GM19238 (cell line): ENCODE results near the gene HELZ2.
"Not testable (repeated sequence)": the region's sequence is repeated elsewhere in the genome, so short reads cannot be mapped to it uniquely, and the experiment has no call there.

Experiments used
- DNase-seq: peaks from one replicate; pipeline ENCODE4 v3.0.0; 2011; ENCODE audit warnings: low spot score; ENCODE audit not compliant: insufficient read length

Gene HELZ2

DNA sequence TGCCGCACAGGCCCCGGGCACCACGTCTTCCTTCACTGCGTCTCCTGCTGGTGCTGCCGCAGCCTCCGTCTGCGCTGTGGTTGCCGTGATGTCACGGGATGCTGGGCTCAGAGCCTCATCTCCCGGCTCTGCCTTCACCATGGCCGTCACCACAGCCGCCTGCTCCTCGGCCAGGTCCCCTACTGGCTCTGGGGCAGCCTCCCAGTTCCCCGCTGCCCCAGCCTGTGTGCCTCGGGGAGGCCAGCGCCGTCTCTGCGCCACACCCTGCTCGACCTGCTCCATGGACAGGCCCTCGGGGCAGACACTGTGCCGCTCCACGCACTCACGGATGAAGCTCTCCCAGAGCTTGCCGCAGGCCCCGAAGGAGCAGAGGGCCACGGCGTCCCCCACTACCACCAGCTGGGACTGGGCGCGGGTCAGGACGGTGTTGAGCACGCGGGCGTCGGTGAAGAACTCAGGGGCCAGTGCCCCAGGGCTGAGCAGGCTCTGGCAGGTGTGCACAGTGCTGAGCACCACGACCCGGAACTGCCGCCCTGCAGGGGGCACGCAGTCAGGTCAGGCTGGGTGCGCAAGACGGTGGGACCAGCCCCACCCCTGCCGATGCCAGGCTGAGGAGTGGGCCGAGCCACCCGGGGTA lies 8.2 kb downstream of the HELZ2 start:
- DNase-seq: no peak

GRCh38 chr20:63565021-63565698 lies 8.9 kb downstream of the HELZ2 start:
- no peak for DNase-seq

DNA sequence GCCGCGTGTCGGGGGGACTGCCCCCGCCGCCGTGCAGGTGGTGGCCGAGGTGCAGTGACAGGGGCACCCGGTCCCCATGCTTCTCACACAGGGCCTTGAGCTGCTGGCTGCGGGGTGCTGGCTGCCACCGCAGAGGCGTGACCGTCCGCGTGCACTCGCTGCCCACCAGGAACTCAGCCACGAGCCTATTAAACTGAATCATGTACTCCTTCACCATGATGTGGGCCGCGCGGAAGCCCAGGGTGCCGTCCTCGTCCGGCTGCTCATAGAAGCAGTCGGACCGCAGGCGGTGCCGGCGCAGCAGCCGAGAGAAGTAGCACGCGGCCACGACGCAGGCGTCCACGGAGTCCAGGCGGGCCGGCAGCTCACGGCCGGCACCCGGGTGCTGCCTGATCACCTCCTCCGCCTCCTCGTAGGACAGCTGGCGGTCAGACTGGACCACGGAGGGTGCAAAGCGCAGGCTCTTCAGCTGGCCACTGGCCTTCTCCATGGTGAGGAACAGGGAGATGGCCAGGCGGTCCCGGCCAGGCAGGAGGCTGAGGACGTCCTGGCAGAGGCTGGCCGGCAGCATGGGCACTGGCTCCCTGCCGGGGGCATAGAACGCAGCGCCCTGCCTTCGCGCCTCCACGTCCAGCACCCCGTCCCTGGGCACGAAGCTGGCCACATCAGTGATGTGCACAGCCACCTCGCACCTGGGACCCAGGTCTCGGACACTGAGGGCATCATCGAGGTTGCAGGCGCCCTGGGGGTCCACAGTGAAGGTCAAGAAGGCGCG lies 9.8 kb downstream of the HELZ2 start:
- no peak for DNase-seq

DNA sequence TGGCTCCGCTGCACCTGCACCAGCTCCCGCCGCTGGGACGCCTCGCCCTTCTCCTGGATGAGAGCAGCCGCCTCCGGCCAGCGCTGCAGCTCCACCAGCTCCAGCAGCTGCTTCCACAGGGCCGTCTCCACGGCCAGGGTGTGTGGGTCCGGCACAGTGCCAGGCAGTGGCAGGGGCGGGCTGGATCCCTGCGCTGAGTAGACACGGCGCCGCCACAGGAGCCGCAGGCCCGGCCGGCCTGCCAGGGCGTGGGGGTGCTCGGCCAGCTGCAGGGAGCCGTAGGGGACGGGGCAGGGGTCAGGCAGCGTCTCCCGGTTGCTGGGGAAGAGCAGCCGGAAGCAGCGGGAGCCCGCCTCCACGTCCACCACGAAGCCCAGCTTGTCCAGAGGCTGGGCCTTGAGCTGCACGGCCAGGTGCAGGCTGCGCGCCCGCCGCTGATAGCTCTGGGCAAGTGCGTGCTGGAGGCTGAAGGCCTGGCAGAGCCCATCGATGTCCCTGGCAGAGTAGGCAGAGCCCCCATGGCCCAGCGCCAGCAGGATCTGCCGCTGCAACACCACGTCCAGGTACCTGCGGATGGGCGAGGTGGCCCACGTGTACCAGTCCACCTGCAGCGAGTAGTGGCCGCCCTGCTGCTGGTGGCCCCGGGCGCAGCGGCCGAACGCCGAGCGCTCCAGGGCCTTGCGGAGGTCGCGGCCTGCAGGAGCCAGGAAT lies 10.7 kb downstream of the HELZ2 start:
- no peak for DNase-seq

DNA sequence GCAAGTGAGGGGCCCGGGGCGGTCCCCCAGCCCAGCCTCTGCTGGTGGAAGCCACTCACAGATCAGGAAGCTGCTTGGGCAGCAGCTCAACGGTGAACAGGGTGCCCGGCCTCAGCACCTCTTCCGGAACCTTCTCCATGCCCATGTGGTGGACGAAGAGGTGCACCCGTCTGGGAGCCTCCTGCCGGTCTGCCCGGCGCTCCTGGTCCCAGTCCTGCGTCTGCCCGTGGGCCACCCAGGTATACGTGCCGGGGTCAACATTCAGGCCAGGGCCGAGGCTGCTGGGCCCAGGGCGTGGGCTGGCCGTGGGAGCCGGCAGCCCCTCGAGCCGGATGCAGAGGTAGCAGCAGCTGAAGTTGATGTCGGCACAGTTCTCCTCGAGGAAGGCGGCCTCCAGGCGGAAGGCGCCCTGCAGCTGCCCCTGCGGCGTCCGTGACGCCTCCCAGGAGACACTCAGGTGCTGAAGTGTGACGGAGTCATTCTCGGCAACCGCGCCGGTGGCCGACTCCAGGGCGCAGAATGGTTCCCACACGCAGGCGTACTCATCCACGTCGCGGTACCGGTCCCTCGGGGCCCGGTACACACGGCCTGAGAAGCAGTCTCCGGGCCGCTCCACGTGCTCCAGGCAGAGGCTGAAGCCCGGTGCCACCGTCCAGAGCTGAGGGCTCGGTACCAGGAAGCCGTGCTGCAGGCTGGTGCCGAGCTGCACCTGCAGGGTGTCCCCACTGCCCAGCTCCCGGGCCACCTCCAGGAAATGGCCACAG lies 11.4 kb downstream of the HELZ2 start:
- DNase-seq: no peak

- DNase-seq: no peak
These were observed 12.2 kb downstream of the HELZ2 start for GRCh38 chr20:63561624-63562396.

GRCh38 chr20:63560856-63561609 lies 13.0 kb downstream of the HELZ2 start:
- DNase-seq: no peak

- no peak for DNase-seq
These were observed 13.7 kb downstream of the HELZ2 start for GRCh38 chr20:63560333-63560805.

DNA sequence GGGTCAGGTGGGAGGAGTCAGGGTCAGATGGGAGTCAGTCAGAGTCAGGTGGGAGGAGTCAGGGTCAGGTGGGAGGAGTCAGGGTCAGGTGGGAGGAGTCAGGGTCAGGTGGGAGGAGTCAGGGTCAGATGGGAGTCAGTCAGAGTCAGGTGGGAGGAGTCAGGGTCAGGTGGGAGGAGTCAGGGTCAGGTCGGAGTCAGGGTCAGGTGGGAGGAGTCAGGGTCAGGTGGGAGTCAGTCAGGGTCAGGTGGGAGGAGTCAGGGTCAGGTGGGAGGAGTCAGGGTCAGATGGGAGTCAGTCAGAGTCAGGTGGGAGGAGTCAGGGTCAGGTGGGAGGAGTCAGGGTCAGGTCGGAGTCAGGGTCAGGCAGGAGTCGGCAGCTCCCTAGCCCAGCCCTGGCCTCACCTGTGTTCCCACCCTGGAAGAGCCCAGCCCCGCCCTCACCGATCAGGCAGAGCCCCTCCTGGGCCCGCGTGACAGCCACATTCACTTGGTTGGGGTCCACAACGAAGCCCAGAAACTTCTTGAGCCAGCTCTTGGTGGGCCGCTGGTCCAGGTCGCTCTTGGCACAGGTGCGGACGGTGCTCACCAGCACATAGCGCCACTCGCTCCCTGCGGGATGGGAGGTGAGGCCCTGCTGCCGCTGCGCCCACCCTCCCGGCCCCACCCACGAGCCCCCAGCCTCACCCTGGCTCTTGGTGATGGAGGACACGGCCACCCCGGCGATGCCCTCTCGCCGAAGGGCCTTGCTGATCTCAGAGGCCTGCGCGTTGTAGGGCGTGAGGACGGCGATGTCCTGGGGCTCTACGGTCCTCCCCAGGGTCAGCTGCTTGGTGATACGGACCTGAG lies 14.3 kb downstream of the HELZ2 start:
- not testable (repeated sequence) for DNase-seq

DNA sequence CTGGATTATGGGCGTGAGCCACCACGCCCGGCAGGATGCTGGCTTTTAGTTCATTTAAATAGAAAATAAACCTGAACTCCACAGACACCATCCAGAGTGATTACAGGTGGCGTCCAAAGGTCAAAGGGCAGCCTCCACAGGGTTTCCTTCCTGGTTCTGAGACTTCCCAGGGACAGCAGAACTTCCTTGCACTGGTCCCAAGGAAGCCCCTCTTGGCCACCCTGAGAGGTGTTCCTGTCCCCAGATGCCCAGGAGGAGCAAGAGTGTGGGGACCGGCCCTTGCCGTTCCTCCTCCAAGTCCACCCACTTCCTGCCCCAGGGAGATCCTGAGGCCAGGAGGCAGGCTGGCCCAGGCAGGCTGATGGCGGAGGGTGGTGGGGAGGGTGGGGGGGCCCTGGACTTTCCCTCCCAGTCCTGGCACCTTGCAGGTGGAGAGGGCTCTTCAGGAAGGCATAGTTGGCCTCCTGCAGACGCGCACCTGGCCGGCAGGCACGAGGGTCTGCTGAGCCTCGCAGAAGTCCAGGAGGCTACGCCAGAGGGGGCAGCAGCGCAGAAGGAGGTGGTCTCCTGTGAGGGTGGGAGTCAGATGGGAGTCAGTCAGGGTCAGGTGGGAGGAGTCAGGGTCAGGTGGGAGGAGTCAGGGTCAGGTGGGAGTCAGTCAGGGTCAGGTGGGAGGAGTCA lies 15.1 kb downstream of the HELZ2 start:
- no peak for DNase-seq

DNA sequence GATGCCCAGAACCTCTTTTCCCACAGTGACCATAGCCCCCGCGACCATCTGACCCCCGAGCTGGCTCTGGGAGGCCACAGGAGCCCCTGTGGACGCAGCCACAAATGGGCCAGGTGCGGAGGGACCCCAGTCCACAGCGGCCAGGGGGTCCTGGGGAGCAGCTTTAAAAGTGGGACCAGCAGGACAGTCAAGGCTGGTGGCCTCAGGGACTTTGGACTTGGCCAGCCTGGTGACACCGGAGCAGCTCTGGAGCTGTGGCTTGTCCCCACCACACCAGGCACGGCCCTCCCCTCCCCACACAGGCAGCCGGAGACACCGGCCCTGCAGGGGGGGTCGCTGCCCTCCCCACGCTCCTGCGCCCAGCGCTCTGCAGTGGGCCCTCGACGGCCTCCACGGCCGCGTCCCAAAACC lies 16.6 kb downstream of the HELZ2 start:
- DNase-seq: no peak

- DNase-seq: no peak
These were observed 17.1 kb downstream of the HELZ2 start for GRCh38 chr20:63556873-63557478.

DNA sequence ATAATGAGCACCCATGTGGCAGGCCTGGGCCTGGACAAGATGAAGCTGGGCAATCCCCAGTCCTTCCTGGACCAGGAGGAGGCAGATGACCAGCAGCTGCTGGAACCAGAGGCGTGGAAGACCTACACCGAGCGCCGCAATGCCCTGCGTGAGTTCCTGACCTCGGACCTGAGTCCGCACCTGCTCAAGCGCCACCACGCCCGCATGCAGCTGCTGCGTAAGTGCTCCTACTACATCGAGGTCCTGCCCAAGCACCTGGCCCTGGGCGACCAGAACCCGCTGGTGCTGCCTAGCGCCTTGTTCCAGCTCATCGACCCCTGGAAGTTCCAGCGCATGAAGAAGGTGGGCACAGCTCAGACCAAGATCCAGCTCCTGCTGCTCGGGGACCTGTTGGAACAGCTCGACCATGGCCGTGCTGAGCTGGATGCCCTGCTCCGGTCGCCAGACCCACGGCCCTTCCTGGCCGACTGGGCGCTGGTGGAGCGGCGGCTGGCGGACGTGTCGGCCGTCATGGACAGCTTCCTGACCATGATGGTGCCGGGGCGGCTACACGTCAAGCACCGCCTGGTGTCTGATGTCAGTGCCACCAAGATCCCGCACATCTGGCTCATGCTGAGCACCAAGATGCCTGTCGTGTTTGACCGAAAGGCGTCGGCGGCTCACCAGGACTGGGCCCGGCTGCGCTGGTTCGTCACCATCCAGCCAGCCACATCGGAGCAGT lies 18.2 kb downstream of the HELZ2 start:
- no peak for DNase-seq

- no peak for DNase-seq
These were observed 19.4 kb downstream of the HELZ2 start for GRCh38 chr20:63554361-63555278.

GRCh38 chr20:63553933-63554290 lies 20.1 kb downstream of the HELZ2 start, which contains the start of gene FNDC11:
FNDC11 (plus strand) TSS chr20:63554159; CDS start chr20:63555664, 1,505 bp downstream.
- DNase-seq: no peak
